Astrocyte (in vitro differentiated cells and primary cell): ENCODE measurements around the gene SFSWAP.

ENCODE experiments used
- CTCF ChIP-seq: IDR thresholded peaks from 2 replicates; pipeline ENCODE4 v1.5.1; 2011; ENCODE audit warnings: low read depth, mild to moderate bottlenecking, inconsistent platforms, low read length, moderate library complexity; ENCODE audit not compliant: insufficient read depth
- EZH2 ChIP-seq: IDR thresholded peaks from 2 replicates; pipeline ENCODE4 v1.6.1; 2012; ENCODE audit warnings: mild to moderate bottlenecking, low read length, inconsistent platforms; ENCODE audit not compliant: insufficient read depth

DNA sequence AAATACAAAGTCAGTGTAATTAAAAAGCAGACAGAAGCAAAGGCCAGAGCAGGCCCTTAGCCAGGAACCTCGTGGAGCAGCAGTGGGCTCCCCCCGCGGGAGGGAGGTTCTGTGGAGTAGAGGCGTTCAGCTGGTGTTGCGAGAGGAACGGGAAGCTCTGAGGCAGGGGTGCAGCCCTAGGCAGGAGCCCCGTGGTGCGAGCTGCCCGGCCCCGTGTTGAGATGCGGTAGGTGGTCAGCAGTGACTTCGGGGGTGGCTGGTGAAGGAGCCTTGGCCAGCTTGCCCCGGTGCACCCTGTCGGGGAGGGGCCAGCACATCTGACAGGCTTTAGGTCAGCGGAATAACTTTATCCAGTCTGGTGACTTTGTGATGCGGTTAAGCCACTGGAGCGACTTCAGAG, 46.2 kb downstream of the SFSWAP start:
- no peak for TF ChIP-seq CTCF
- TF ChIP-seq EZH2: no peak
